SK-N-MC (cell line): ENCODE measurements around the gene PTPRC.

Source experiments
- DNase-seq: peaks from one replicate; pipeline ENCODE4 v3.0.0-alpha.2; 2011; ENCODE audit warnings: low read depth, low spot score
- H3K27ac ChIP-seq: fragments of 200-600 bp; sonication (generic); 2 replicates; pipeline ENCODE4 v1.5.1; 2016; ENCODE audit warnings: mixed run types
- H3K36me3 ChIP-seq: fragments of 200-600 bp; sonication (generic); 2 replicates; pipeline ENCODE4 v1.6.1; 2017; ENCODE audit warnings: antibody characterized with exemption, low read length, mixed read lengths; ENCODE audit not compliant: insufficient read depth
- H3K4me3 ChIP-seq: fragments of 200-600 bp; sonication (generic); 2 replicates; pipeline ENCODE4 v1.5.1; 2016
- H3K9ac ChIP-seq: fragments of 200-600 bp; sonication (generic); 2 replicates; pipeline ENCODE4 v1.8.0; 2017; ENCODE audit warnings: mixed run types, mixed read lengths; ENCODE audit not compliant: insufficient read length
- H3K9me3 ChIP-seq: fragments of 200-600 bp; sonication (generic); 2 replicates; pipeline ENCODE4 v1.6.1; 2017; ENCODE audit warnings: low read depth, mild to moderate bottlenecking, antibody characterized with exemption, low read length, moderate library complexity, mixed read lengths
- EZH2 ChIP-seq: fragments of 200-600 bp; sonication (generic); IDR thresholded peaks from one replicate; pipeline ENCODE4 v1.6.1; 2017; ENCODE audit warnings: antibody characterized with exemption
- FOXP2 ChIP-seq: optimal IDR thresholded peaks from 2 replicates; pipeline ENCODE3; 2011; ENCODE audit warnings: mild to moderate bottlenecking, moderate library complexity; ENCODE audit not compliant: insufficient read depth; ENCODE audit errors: extremely low read length, control extremely low read depth
- POLR2AphosphoS5 ChIP-seq: IDR thresholded peaks from 2 replicates; pipeline ENCODE4 v1.6.1; 2012; ENCODE audit warnings: mild to moderate bottlenecking, low read depth, low read length, borderline replicate concordance

The PTPRC gene

GRCh38 chr1:198601936-198602889 is 36.6 kb upstream of the PTPRC start:
- DNase-seq, result no peak
- no peak overlapping the region for H3K9ac ChIP-seq
- TF ChIP-seq FOXP2 (no peak), POLR2AphosphoS5 (no peak)

GRCh38 chr1:198604975-198605374 is 33.9 kb upstream of the PTPRC start:
- DNase-seq, result no peak
- Histone ChIP-seq H3K27ac (peak overlapping the region; percentile 29; the same call in 1 of the 2 replicates), H3K36me3 (no peaks in the 10 kb centered on the region), H3K4me3 (no peak overlapping the region), H3K9me3 (no peaks in the 10 kb centered on the region), H3K9ac (no peak overlapping the region)
- TF ChIP-seq POLR2AphosphoS5, result no peak
- TF ChIP-seq FOXP2, result no peak
- no peak for TF ChIP-seq EZH2

More at GRCh38 chr1:198601936-198602889, 36.6 kb upstream of the PTPRC start:
- Histone ChIP-seq H3K9me3 (no peaks in the 10 kb centered on the region), H3K27ac (no peak overlapping the region), H3K4me3 (no peak overlapping the region), H3K36me3 (no peaks in the 10 kb centered on the region)

GRCh38 chr1:198605406-198605805 is 33.4 kb upstream of the PTPRC start:
- H3K36me3 ChIP-seq, result no peaks in the 10 kb centered on the region
- H3K9me3 ChIP-seq, result no peaks in the 10 kb centered on the region
- no peak for DNase-seq
- H3K4me3 ChIP-seq, result peak overlapping the region; percentile 15; the same call in 1 of the 2 replicates
- TF ChIP-seq FOXP2, result no peak
- TF ChIP-seq EZH2, result no peak
- TF ChIP-seq POLR2AphosphoS5, result no peak
- peak overlapping the region; percentile 29 for H3K27ac ChIP-seq
- no peak overlapping the region for H3K9ac ChIP-seq

- Histone ChIP-seq H3K9me3 (no peaks in the 10 kb centered on the region), H3K36me3 (no peaks in the 10 kb centered on the region), H3K27ac (peak overlapping the region; percentile 29), H3K9ac (no peak overlapping the region), H3K4me3 (peak overlapping the region; percentile 15)
- no peak for TF ChIP-seq EZH2
- no peak for TF ChIP-seq POLR2AphosphoS5
- TF ChIP-seq FOXP2, result no peak
- DNase-seq, result peak; percentile 45
Measured at GRCh38 chr1:198606020-198606438, 32.8 kb upstream of the PTPRC start.

DNA sequence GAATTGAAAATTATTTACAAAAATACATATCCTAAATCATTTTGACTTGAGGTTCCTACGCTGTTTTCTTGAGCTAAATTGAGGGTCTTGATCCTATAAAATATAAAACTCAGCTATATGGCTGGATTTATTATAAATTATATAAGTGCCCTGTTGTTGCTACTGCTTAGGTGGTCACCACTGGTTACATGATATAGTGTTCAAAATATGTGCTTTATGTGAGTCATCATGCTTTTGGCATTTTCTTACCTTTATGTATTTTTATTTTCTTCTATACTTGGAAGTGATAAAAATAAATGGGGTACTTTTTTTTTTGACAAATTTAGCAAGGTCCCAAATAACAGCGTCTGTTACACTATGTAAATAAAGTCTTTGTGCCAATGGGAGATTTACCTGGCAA is 31.1 kb upstream of the PTPRC start:
- DNase-seq, result no peak
- H3K9me3 ChIP-seq, result no peaks in the 10 kb centered on the region
- TF ChIP-seq EZH2 (no peak), POLR2AphosphoS5 (no peak), FOXP2 (no peak)
- H3K27ac ChIP-seq, result no peak overlapping the region
- no peak overlapping the region for H3K9ac ChIP-seq
- H3K4me3 ChIP-seq, result no peak overlapping the region
- no peaks in the 10 kb centered on the region for H3K36me3 ChIP-seq

DNA sequence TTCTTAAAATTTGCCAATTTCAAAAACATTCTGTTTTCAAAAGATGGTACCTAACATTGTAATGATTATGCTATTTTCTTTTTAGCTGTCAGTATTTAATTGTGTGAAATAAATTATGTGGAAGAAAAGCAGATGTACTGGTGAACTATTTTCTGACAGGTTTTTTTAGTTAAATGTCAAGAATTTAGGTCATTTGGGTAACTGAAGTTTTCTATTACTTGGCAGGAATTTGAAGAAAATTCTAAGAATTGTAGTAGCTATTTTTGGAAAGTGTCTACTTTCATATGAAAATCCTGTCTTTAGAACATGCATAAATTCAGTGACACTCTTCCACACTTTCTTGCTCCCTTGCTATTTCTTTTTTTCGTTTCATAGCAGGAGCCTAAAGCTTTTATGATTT is 28.5 kb upstream of the PTPRC start:
- no peak for DNase-seq
- Histone ChIP-seq H3K9me3 (no peaks in the 10 kb centered on the region), H3K36me3 (no peaks in the 10 kb centered on the region), H3K4me3 (no peak overlapping the region), H3K27ac (peak overlapping the region; percentile 3; the same call in 1 of the 2 replicates), H3K9ac (no peak overlapping the region)
- TF ChIP-seq EZH2, result no peak
- TF ChIP-seq FOXP2, result no peak
- no peak for TF ChIP-seq POLR2AphosphoS5

GRCh38 chr1:198611219-198611618 is 27.6 kb upstream of the PTPRC start:
- no peak overlapping the region for H3K9ac ChIP-seq
- H3K4me3 ChIP-seq, result no peak overlapping the region
- no peaks in the 10 kb centered on the region for H3K36me3 ChIP-seq
- TF ChIP-seq POLR2AphosphoS5, result no peak
- TF ChIP-seq FOXP2, result no peak
- no peak for TF ChIP-seq EZH2
- H3K9me3 ChIP-seq, result no peaks in the 10 kb centered on the region
- DNase-seq, result no peak
- H3K27ac ChIP-seq, result no peak overlapping the region

DNA sequence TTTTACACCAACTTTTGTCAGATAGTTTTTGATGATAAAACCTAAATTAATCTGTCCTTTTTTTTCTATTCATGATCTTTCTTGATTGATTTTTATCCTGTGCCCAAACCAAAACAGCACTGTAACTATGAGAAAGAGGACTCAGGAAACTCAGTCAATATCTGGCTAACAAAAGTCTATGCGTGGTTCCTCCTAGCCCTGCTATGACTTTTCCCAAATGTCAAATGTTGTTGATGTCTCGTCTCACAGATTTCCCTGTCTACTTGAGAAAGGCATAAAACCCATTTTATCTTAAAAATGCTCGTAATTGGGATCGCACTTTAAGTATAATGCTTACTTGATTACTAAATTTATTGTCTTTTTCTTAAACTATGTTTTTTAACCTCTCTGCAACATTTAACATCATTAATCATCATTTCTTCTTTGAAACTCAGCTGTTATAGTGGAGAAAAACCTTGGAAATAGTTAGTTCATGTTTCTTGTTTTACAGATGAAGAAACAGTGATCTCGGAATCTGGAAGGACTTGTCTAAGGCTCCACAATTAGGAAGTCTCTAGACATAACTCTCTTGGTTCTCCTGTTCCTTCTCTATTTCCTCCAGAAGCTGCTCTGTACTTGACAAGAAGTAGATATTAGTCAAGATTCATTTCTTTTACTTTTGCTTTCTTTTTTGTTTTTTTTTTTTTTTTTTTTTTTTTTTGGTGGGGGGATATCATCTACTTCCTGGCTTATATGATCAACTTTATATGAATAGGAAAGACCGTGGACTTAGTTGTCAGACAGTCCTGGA is 26.2 kb upstream of the PTPRC start:
- H3K36me3 ChIP-seq, result no peaks in the 10 kb centered on the region
- H3K4me3 ChIP-seq, result no peak overlapping the region
- no peak for DNase-seq
- no peak overlapping the region for H3K27ac ChIP-seq
- TF ChIP-seq FOXP2 (no peak), POLR2AphosphoS5 (no peak), EZH2 (no peak)
- H3K9me3 ChIP-seq, result no peaks in the 10 kb centered on the region
- no peak overlapping the region for H3K9ac ChIP-seq

GRCh38 chr1:198617406-198617805 is 21.4 kb upstream of the PTPRC start:
- H3K4me3 ChIP-seq, result no peak overlapping the region
- H3K9ac ChIP-seq, result no peak overlapping the region
- DNase-seq, result no peak
- H3K36me3 ChIP-seq, result no peaks in the 10 kb centered on the region
- no peak for TF ChIP-seq POLR2AphosphoS5
- no peak for TF ChIP-seq FOXP2
- no peak for TF ChIP-seq EZH2
- no peaks in the 10 kb centered on the region for H3K9me3 ChIP-seq
- H3K27ac ChIP-seq, result no peak overlapping the region
